ENCODE measurements around the gene CSH1.
"Not testable (repeated sequence)": the region's sequence is repeated elsewhere in the genome, so short reads cannot be mapped to it uniquely, and the experiment has no call there.

CSH1 gene

GRCh38 chr17:63904796-63905195 lies 8.4 kb upstream of the CSH1 start:
- not testable (repeated sequence) for DNase-seq (ENCODE audit: low read depth)

GRCh38 chr17:63903787-63904201 lies 7.4 kb upstream of the CSH1 start:
- not testable (repeated sequence) for DNase-seq (ENCODE audit: low read depth)

GRCh38 chr17:63901971-63902370 lies 5.6 kb upstream of the CSH1 start:
- not testable (repeated sequence) for DNase-seq (ENCODE audit: low read depth)

GRCh38 chr17:63898899-63899798 lies 2.8 kb upstream of the CSH1 start:
- not testable (repeated sequence) for DNase-seq (ENCODE audit: low read depth)

- not testable (repeated sequence) for DNase-seq (ENCODE audit: low read depth)
Observed at GRCh38 chr17:63894821-63895220, 1.6 kb downstream of the CSH1 start.

- not testable (repeated sequence) for DNase-seq (ENCODE audit: low read depth)
Observed at GRCh38 chr17:63894021-63894420, 2.4 kb downstream of the CSH1 start.

- not testable (repeated sequence) for DNase-seq (ENCODE audit: low read depth)
Observed at GRCh38 chr17:63892316-63893037, 3.9 kb downstream of the CSH1 start.

GRCh38 chr17:63889026-63889848 lies 7.1 kb downstream of the CSH1 start:
- peak; percentile 29 for DNase-seq (ENCODE audit: low read depth)

GRCh38 chr17:63885119-63885518 lies 11.3 kb downstream of the CSH1 start:
- DNase-seq (ENCODE audit: low read depth), result not testable (repeated sequence)

GRCh38 chr17:63882626-63883126 lies 13.7 kb downstream of the CSH1 start:
- DNase-seq (ENCODE audit: low read depth), result not testable (repeated sequence)

GRCh38 chr17:63881935-63882601 lies 14.3 kb downstream of the CSH1 start, which contains the start of gene GH2:
TSS of gene GH2 (minus strand) at chr17:63881944. CDS start at chr17:63881801, 143 bp downstream.
- no peak for DNase-seq (ENCODE audit: low read depth)

GRCh38 chr17:63881337-63881736 lies 15.0 kb downstream of the CSH1 start:
- DNase-seq (ENCODE audit: low read depth), result not testable (repeated sequence)

- DNase-seq (ENCODE audit: low read depth), result no peak
Observed at GRCh38 chr17:63880706-63881105, 15.7 kb downstream of the CSH1 start.

GRCh38 chr17:63878413-63878812 lies 18.0 kb downstream of the CSH1 start:
- not testable (repeated sequence) for DNase-seq (ENCODE audit: low read depth)

GRCh38 chr17:63874693-63875092 lies 21.7 kb downstream of the CSH1 start:
- DNase-seq (ENCODE audit: low read depth), result not testable (repeated sequence)

- not testable (repeated sequence) for DNase-seq (ENCODE audit: low read depth)
Observed at GRCh38 chr17:63874061-63874626, 22.2 kb downstream of the CSH1 start.

GRCh38 chr17:63873577-63873976 lies 22.8 kb downstream of the CSH1 start, which contains the start of gene CSH2:
TSS of gene CSH2 (minus strand) at chr17:63873677. CDS start at chr17:63873614, 63 bp downstream.
- not testable (repeated sequence) for DNase-seq (ENCODE audit: low read depth)

GRCh38 chr17:63871646-63872365 lies 24.6 kb downstream of the CSH1 start:
- DNase-seq (ENCODE audit: low read depth), result not testable (repeated sequence)

- not testable (repeated sequence) for DNase-seq (ENCODE audit: low read depth)
Observed at GRCh38 chr17:63870292-63870665, 26.1 kb downstream of the CSH1 start.
